Forelimb muscle (tissue), 1 donor: ENCODE results near the gene PLCL2. TPM values are rescaled to one million over a fixed set of nuclear protein-coding genes. Genes with fewer than 3 reads are reported as not detected.

Experiments
- DNase-seq: peaks from one replicate; pipeline ENCODE4 v3.0.0-alpha.2; 2013; ENCODE audit warnings: low read depth
- polyA plus RNA-seq: library from polyadenylated mRNA; unstranded; fragments of 120-200 nt; gene quantifications from one replicate; pipeline ENCODE4 v1.2.1, GENCODE V29; 2013; ENCODE audit not compliant: insufficient read length

The PLCL2 gene
- polyA plus RNA-seq, 1 donor: 13.7 TPM

GRCh38 chr3:16865335-16865734, 19.4 kb upstream of the PLCL2 start:
- DNase-seq: no peak

DNA sequence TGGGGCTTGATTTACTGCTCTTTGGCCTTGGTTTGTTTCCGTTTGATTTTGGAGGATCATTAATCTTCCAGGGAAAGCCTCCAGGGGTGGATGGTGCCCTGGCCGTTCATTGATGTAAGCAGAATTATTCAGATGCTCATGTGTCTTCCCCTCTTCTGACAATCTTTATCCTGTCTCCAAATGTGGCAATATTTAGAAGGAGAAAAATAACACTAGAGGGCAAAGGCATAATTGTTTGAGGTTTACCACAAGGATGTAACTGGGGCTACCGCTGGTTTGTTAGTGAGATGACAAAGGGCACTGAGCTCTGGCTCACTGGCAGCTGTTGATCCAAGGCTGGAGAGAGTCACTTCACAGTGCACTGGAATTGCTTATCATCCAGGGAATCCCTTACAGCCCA, 18.2 kb upstream of the PLCL2 start:
- no peak for DNase-seq

- DNase-seq: no peak
Measured at GRCh38 chr3:16868513-16868912, 16.2 kb upstream of the PLCL2 start.

GRCh38 chr3:16869261-16870005, 15.3 kb upstream of the PLCL2 start:
- no peak for DNase-seq

DNA sequence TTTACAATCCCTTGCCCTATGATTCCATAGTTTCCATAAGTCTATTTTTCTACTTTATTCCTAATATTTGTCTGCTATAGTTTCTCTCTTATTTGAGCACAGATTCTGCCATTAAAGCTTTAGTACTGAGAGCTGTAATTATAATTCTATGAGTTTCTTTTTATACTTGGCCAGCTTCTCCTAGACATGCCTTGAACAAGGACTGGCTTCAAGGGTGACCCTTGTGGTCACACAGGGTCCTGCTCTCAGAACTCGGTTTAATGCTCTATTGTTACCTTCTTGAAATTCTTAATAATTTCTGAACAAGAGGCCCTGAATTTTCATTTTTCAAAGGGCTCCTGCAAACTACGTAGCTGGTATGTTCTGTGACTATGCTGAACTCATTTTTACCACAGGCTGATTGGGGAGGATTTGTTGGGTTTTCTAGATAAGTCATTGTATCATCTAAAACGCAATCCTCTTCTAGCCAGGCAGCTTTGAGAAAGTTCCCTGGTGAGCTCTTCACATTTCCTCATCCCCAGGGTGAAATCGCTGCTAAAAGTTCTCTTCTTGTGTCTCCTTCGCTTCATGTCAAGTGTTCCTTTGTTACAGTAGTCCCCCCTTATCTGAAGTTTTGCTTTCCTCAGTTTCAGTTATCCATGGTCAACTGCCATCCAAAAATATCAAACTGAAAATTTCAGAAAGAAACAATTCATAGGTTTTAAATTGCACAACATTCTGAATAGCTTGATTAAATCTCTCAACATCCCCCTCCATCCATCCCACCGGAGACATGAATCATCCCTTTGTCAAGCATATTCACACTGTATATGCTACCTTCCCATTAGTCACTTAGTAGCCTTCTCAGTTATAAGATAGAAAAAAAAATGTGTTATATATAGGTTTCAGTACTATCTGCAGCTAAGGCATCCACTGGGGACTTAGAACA, 12.6 kb upstream of the PLCL2 start:
- DNase-seq: no peak

GRCh38 chr3:16873872-16874271, 10.9 kb upstream of the PLCL2 start:
- DNase-seq: no peak

DNA sequence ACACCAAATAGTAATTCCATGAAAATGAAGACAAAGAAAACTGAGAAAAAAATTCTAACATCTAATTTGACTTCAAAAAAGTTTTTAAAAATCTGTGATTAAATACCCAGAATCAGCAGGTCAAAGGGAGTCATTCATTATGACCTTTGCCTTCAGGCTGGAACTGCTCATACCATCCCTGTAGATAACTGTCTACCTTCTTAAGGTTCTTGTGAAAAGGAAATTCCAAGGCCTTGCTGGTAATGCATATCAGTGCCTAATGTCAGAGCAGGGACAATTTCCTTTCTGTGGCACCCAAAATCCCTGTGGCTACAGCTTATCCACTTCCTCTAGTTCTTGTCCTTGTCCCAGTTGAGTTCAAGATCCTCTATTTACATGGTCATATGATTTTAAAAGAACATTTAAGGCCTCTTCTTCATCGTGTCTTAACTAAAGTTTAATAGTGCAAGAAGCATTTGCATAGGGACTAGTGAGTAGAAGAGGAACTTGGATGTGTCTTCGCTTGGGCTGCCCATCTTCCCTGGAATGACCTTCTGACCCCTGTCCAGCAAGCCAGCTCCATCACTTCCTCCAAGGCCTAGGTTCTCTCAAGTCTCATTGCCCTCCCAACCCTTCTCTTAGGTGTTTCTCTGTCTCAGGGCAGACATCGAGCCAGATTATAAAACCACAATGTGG, 8.7 kb upstream of the PLCL2 start:
- DNase-seq: no peak

DNA sequence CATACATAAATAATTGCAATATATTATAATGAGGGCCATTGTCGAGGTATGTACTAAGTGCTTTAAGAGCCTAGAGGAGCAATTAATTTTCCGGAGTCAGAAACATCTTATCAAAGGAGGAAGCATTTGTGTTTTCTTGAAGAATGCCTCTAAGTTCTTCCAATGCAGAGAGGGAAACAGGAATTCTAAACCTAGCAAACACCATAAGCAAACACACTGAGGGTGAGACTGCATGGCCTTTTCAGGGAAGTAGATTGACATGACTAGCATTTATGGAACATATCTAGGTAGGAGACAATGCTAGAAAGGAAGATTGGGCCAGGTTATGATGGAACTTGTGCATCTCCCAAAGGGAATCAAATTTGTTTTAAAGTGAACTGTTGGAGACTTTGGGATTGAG, 7.2 kb upstream of the PLCL2 start:
- no peak for DNase-seq

GRCh38 chr3:16877911-16878310, 6.8 kb upstream of the PLCL2 start:
- DNase-seq: no peak

DNA sequence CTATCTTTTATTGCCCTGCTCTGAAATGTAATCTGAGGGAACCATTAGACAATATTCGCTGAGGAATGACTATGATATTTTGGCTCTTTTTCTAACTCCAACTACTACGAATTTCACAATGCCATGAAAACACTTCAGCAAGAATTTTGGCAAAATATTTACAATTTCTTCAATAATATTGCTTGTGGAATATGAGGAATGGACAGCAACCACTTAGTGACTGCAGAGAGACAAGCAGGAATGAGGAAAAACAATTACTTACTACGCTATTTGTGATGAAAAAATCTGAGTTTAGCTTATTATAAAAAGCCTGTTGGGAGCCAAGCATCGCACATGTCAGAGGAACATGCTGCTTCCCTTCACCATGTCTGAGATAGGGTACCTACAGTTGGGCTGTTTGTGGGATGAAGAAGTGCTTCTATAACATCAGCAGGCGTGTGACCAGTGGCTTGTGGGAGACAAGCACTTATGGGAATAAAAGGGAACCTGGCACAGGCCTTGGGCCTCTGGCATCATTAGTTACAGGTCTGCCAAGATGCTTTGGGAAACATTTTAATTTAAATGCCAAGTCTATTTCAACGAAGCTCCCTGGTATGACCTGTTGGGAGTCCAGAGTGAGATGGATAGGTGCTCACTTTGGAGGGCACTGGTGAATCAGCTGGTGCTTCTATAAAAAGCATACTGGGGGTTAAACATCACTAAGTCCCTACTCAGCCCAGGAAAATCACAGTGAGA, 2.7 kb upstream of the PLCL2 start:
- DNase-seq: no peak

DNA sequence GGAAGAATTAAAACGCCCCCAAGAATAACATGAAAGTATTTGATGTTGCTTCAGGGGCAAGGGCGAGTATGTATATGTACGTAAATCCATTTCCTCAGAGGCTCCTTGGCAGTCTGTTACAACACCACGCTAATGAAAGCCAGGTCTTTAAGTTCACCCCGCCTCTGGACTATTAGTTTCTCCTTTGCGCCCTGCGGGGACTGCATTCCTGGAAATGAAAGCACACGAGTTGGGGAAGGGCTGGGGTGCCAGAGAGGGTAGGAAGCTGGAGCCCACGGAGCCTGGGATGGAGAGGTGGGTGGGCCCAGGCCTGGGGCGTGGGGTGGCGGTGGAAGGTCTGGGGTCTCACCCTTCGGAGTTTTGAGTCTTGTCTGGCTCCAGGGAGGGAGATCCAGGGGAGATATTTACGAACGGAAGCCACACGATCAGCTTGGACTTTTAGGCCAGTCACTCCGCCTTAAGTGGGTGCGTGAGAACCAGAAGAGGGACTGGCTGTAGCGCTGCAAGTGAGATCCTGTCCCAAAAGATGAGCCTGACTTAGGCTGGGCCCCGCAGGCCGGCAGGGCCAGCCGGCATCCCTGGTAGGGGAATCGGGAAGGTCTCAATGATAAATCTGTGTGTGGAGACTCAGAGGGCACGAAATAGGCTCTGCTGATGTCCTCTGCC, 1.6 kb upstream of the PLCL2 start:
- DNase-seq: no peak

- DNase-seq: no peak
Measured at GRCh38 chr3:16883723-16884083, 1.1 kb upstream of the PLCL2 start.

GRCh38 chr3:16884084-16884747, 539 bp upstream of the PLCL2 start:
- no peak for DNase-seq

- no peak for DNase-seq
Measured at GRCh38 chr3:16885593-16886302, 993 bp downstream of the PLCL2 start.

- no peak for DNase-seq
Measured at GRCh38 chr3:16886303-16886683, 1.5 kb downstream of the PLCL2 start.

GRCh38 chr3:16887130-16887529, 2.4 kb downstream of the PLCL2 start:
- DNase-seq: no peak

GRCh38 chr3:16888356-16888755, 3.6 kb downstream of the PLCL2 start:
- DNase-seq: no peak

DNA sequence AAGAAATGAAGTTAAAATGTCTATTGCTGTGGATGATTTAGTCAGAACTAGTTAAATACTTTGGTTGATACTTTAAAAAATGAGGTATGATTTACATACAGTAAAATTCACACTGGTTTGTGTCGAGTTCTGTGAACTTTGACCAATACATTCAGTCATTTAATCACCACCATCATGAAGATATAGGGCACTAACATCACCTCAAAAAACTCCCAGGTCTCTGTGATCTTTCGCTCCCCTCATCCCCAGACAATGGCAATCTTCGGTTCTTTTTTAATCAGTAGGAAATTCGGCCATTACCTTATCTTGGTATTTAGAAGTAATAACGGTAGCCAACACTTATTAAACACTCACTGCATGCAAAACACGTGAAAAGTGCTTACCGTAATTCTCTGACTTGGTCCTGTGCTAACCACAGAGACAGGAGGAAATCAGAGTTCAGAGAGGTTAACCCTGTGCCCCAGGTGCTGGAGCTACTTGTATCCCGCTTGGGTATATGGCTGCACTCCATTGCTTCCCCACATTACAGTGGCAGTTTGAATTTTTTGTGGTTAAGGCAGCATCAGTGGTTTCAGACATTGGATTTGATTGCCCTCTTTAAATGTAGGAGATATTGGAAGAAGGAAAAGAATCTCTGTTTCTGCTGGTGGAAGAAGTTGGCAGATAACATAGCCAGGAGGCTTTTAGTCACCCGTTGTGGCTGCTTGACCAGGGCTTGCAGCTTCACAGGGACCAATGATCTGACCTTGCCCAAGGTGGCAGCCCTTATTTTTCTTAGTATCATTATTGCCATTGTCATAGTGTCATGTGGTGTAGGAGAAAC, 4.2 kb downstream of the PLCL2 start:
- DNase-seq: no peak
